ENCODE results near the gene DDX47.

- TF ChIP-seq CTCF (IDR thresholded peaks at IDR 0.05) (no peak), POLR2A (IDR thresholded peaks at IDR 0.05) (no peak)
Observed at GRCh38 chr12:12837813-12838153, 24.6 kb downstream of the DDX47 start.
